ENCODE measurements around the gene OAS2. TPM values are rescaled to one million over a fixed set of nuclear protein-coding genes. Genes with fewer than 3 reads are reported as not detected.
"Not testable (repeated sequence)": the region's sequence is repeated elsewhere in the genome, so short reads cannot be mapped to it uniquely, and the experiment has no call there.

OAS2 gene
- total RNA-seq, 1 donor from 2014 or later, result 11.1 TPM

DNA sequence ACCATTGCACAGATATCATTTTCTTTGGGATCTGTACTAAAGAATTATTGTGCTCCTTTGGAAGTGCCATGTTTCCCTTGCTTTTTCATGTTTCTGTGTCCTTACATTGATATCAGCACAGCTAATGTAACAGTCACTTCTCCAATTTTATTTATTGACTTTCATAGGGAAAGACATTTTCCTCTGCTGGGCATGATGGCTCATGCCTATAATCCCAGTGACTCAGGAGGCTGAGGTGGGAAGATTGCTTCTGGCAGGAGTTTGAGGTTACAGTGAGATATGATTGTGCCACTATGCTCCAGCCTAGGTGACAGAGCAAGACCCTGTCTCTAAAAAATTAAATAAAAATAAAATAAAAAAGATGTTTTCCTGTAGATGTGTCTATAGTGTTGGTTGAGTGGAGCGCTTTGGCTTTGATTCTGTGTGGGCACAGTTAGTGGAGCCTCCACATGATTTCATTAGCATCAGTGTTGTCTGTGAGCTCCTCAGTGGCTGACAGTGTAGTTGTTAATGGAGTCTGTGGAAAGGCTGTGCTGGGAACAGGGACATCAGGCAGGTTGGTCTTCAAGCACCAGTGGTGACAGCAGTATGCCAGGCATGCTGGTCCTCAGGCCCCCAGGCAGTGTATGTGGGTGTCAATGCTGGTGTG is 7.4 kb downstream of the OAS2 start:
- DNase-seq (ENCODE audit: low read depth, low spot score), result no peak

DNA sequence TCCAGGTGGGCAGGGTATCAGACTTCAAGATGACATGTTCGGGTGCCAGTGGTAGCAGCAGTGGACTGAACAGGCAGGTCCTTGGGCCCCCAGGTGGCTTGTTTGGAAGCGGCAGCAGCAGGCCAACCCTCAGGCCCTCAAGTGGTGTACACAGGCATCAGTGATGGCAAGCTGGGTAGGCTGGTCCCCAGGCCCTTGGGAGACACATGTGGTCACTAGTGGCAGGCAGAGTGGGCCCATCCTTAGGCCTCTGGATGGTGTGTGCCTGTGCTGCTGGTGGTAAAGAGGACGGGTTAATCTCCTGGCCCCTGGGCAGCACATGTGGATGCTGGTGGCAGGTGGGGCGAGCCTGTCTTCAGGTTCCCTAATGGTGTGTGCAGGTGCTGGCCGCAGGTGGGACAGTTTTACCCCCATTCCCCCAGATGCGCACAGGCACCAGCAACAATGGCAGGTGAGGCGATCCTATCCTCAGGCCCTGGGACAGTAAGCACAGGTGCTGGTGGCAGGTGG is 8.0 kb downstream of the OAS2 start:
- DNase-seq (ENCODE audit: low read depth, low spot score), result no peak

- no peak for DNase-seq (ENCODE audit: low read depth, low spot score)
Measured at GRCh38 chr12:112987561-112987960, 9.2 kb downstream of the OAS2 start.

DNA sequence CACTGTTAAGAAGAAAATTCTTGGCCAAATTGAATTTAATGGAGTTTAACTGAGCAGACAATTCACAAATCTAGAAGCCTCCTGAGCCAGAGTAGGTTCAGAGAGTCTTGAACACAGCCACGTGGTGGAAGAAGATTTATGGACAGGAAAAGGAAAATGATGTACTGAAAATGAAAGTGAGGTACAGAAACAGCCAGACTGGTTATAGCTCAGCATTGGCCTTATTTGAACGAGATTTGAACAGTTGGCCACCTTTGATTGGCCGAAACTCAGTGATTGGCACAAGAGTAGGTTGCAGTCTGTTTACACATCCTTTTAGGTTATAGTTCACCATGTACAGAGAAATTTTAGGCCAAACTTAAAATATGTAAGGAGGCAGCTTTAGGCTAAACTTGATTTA is 9.9 kb downstream of the OAS2 start:
- DNase-seq (ENCODE audit: low read depth, low spot score), result no peak

DNA sequence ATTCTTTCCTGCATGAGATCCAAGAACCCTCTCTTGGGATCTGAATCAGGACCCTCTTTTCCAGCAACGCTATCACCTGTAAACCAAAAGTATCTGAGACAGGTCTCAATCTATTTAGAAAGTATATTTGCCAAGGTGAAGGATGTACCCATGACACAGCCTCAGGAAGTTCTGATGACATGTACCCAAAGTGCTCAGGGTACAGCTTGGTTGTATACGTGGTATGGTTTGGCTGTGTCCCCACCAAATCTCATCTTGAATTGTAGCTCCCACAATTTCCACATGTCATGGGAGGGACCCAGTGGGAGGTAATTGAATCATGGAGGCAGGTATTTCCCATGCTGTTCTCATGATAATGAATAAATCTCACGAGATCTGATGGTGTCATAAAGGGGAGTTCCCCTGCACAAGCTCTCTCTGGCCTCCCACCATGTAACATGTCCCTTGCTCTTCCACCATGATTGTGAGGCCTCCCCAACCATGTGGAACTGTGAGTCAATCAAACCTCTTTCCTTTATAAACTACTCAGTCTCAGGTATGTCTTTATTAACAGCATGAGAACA is 10.6 kb downstream of the OAS2 start:
- not testable (repeated sequence) for DNase-seq (ENCODE audit: low read depth, low spot score)

DNA sequence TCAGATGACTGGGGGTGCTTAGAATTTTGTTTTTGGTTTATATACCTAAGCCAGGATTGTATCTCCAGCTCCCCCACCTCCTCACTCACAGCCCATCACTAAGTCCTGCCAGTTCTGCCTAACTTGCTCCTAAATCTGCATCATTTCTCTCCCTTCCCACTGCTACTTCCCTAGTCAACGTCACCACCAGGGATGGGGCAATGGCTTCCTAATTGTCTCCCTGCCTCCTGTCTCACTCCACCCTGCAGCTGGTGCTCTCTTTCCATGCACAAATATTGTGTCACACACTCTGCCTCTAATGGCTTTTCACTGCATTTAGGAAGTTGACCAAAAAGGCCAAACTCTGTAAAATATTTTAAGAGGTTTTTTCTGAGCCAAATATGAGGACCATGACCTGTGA is 11.5 kb downstream of the OAS2 start:
- DNase-seq (ENCODE audit: low read depth, low spot score), result no peak

GRCh38 chr12:112992541-112993398 is 14.5 kb downstream of the OAS2 start:
- peak; percentile 19 for DNase-seq (ENCODE audit: low read depth, low spot score)

DNA sequence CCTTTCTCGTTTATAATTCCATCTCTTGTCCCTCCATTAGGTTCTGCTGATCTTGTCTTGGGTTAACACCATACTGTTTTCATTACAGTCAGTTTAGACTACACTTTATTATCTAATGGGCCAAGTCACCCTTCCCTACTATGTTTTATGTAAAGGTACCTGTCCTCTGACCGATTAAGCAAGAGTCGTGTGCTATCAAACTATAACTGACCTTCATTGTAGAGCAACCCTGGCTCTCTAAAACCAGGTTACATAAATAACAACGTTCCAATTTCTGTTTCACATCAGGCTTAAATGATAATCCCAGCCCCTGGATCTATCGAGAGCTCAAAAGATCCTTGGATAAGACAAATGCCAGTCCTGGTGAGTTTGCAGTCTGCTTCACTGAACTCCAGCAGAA is 16.7 kb downstream of the OAS2 start:
- no peak for DNase-seq (ENCODE audit: low read depth, low spot score)

- no peak for DNase-seq (ENCODE audit: low read depth, low spot score)
Measured at GRCh38 chr12:112996501-112996900, 18.2 kb downstream of the OAS2 start.

DNA sequence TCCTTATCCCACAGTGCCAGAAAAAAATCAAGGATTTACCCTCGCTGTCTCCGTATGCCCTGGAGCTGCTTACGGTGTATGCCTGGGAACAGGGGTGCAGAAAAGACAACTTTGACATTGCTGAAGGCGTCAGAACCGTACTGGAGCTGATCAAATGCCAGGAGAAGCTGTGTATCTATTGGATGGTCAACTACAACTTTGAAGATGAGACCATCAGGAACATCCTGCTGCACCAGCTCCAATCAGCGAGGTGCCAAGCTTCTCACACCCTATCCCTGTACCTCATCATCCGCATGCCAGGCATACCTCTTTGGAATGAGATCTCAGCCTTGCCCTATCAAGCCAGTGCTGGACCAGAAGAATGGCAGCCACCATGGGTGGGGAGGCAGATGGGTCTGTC is 19.2 kb downstream of the OAS2 start:
- no peak for DNase-seq (ENCODE audit: low read depth, low spot score)

DNA sequence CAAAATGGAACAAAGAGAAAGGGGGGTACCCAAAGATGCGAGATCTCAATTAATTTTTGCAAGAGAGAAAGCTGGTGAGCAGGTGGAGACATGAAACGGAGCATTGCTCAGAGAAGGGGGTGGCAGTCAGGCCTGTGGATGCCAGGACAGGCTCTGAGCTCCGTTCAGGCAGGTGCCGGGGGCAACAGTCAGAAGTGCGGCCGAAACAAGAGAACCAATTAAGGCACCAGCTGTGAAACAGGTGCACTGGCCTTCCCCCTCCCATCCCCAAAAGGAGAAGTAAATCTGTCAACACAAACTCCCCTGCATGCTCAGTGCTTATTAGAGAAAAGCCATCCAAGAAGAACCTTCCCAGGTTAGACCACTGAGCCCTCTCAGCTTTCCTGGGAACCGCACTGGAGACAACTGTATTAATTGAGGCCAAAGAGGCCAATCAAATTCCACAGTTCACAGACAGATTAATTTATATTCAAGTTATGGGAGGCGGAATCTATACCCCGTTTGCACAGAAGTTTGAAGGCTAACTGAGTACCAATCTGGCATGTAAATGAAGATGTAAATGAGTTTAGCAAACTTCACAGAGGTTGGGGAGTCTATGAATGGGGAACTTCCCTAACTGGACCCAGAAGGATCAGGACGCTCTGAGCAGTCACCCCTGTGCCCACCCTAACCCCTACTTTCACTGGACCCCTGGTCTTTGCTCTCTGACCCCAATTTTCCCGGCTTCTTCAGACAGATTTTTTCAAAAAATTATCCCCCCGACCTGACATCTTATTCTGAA is 20.9 kb downstream of the OAS2 start:
- DNase-seq (ENCODE audit: low read depth, low spot score), result no peak

DNA sequence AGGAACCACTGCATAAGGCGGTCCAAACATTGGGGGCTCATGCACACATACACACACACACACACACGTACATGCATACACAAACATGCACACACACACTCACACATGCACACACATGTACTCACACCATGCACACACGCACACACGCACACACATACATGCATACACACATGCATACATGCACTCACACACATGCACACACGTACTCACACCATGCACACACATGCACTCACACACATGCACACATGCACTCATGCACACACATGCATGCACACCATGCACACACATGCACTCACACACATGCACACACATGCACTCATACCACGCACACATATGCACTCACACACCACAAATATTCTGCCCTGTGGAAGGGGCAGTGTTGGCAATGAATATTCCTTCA is 22.1 kb downstream of the OAS2 start:
- DNase-seq (ENCODE audit: low read depth, low spot score), result no peak

DNA sequence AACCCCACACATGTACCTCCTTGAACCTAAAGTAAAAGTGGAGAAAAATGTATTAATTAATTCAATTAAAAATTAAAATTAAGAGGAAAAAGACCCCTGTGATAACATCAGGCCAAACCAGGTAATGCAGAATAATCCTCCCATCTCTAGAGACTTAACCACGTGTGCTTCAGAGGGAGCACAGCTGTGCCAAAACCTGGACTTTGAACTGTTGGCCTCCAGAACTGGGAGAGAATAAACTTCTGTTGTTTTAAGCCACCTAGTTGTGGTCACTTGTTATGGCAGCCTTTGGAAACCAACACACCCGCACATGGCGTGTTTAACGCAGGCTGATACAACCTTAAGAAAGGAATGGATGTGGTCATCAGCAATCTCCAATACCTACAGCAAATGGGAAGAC is 23.8 kb downstream of the OAS2 start:
- DNase-seq (ENCODE audit: low read depth, low spot score), result no peak

GRCh38 chr12:113002676-113003075 is 24.4 kb downstream of the OAS2 start:
- no peak for DNase-seq (ENCODE audit: low read depth, low spot score)

GRCh38 chr12:113003636-113004035 is 25.3 kb downstream of the OAS2 start:
- DNase-seq (ENCODE audit: low read depth, low spot score), result no peak

GRCh38 chr12:113005762-113006161 is 27.4 kb downstream of the OAS2 start:
- DNase-seq (ENCODE audit: low read depth, low spot score), result no peak

- no peak for DNase-seq (ENCODE audit: low read depth, low spot score)
Measured at GRCh38 chr12:113006206-113006605, 27.9 kb downstream of the OAS2 start.

DNA sequence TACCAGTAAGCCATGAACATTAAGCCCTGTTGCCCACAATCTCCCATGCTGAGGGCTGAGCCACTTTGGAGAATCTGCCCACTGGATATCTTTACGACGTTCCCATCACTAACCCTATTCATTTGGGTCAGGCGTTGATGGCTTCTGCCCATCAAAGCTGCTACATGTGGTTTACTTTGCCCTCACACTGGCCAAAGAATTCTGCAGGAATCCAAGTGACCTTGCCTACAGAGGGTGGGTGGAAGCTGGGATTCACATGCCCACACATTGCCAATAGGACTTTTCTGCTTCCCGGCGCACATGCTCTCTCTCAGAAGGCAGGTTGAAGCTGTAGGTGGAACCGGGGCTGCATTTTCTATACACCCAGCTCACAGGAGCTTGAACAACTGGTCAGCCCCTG is 28.3 kb downstream of the OAS2 start:
- no peak for DNase-seq (ENCODE audit: low read depth, low spot score)

GRCh38 chr12:113007166-113007565 is 28.8 kb downstream of the OAS2 start:
- peak; percentile 41 for DNase-seq (ENCODE audit: low read depth, low spot score)

DNA sequence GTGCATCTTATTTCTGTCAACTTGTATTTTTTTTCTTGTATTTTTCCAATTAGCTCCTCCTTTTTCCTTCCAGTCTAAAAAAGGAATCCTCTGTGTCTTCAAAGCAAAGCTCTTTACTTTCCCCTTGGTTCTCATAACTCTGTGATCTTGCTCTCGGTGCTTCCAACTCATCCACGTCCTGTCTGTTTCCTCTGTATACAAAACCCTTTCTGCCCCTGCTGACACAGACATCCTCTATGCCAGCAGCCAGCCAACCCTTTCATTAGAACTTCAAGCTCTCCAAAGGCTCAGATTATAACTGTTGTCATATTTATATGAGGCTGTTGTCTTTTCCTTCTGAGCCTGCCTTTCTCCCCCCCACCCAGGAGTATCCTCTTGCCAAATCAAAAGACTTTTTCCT is 32.4 kb downstream of the OAS2 start:
- DNase-seq (ENCODE audit: low read depth, low spot score), result peak; percentile 27

DNA sequence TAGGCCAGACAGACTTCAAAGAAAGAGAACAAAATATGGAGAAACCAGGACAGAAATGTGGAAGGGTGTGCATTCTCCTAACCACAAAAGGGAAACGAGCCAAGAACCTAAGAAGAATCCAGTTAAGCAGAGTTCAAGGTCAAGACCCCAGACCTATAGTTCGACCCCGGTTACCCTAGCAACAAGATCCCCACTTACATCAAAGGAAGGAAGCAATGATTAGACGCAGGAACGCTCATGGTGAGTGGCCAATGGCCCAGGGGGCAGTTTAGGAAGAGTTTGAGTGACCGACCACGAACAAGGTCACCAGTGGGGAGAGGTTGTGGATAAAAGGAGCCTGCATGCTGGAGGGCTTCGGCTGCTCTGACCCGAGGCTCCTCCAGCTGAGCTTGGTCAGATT is 36.2 kb downstream of the OAS2 start:
- DNase-seq (ENCODE audit: low read depth, low spot score), result no peak

GRCh38 chr12:113016796-113017195 is 38.5 kb downstream of the OAS2 start:
- no peak for DNase-seq (ENCODE audit: low read depth, low spot score)
